Hepatocyte (in vitro differentiated cells): ENCODE data around the gene UBE2I. TPM values are rescaled to one million over a fixed set of nuclear protein-coding genes. Genes with fewer than 3 reads are reported as not detected.
"Not testable (repeated sequence)": the region's sequence is repeated elsewhere in the genome, so short reads cannot be mapped to it uniquely, and the experiment has no call there.

Experiments used
- DNase-seq: peaks from one replicate; pipeline ENCODE4 v3.0.0-alpha.2; 2016; ENCODE audit warnings: low spot score
- H2AFZ ChIP-seq: fragments of 200-600 bp; sonication (generic); 2 replicates; pipeline ENCODE4 v1.6.0; 2016; ENCODE audit warnings: antibody characterized with exemption, mild to moderate bottlenecking
- H3K27ac ChIP-seq: fragments of 200-600 bp; sonication (generic); 2 replicates; pipeline ENCODE4 v1.5.1; 2016; ENCODE audit warnings: mild to moderate bottlenecking
- H3K27me3 ChIP-seq: fragments of 200-600 bp; sonication (generic); 2 replicates; pipeline ENCODE4 v1.6.1; 2016
- H3K36me3 ChIP-seq: fragments of 200-600 bp; sonication (generic); replicated peaks from 2 replicates; pipeline ENCODE4 v1.5.1; 2016; ENCODE audit warnings: low read depth; ENCODE audit not compliant: insufficient read depth
- H3K4me1 ChIP-seq: fragments of 200-600 bp; sonication (generic); 2 replicates; pipeline ENCODE4 v1.5.1; 2016; ENCODE audit warnings: mild to moderate bottlenecking, moderate library complexity; ENCODE audit not compliant: insufficient read depth
- H3K4me2 ChIP-seq: fragments of 200-600 bp; sonication (generic); 2 replicates; pipeline ENCODE4 v1.6.0; 2016
- H3K4me3 ChIP-seq: fragments of 200-600 bp; sonication (generic); 2 replicates; pipeline ENCODE4 v1.5.1; 2016; ENCODE audit warnings: mild to moderate bottlenecking
- H3K79me2 ChIP-seq: fragments of 200-600 bp; sonication (generic); 2 replicates; pipeline ENCODE4 v1.6.0; 2017; ENCODE audit warnings: mild to moderate bottlenecking
- H3K9me2 ChIP-seq: fragments of 200-600 bp; sonication (generic); replicated peaks from 2 replicates; pipeline ENCODE4 v1.6.0; 2017; ENCODE audit warnings: mild to moderate bottlenecking; ENCODE audit not compliant: insufficient read depth
- H3K9me3 ChIP-seq: fragments of 200-600 bp; sonication (generic); 2 replicates; pipeline ENCODE4 v1.5.1; 2016; ENCODE audit warnings: low read depth, mild to moderate bottlenecking
- H4K20me1 ChIP-seq: fragments of 200-600 bp; sonication (generic); 2 replicates; pipeline ENCODE4 v1.6.0; 2016; ENCODE audit warnings: mild to moderate bottlenecking; ENCODE audit not compliant: insufficient read depth, poor library complexity, severe bottlenecking
- CTCF ChIP-seq: fragments of 200-600 bp; sonication (generic); IDR thresholded peaks from 2 replicates; pipeline ENCODE4 v1.5.1; 2016; ENCODE audit warnings: antibody characterized with exemption, mild to moderate bottlenecking; ENCODE audit not compliant: poor library complexity
- EZH2 ChIP-seq: fragments of 200-600 bp; sonication (generic); IDR thresholded peaks from 2 replicates; pipeline ENCODE4 v1.6.1; 2016; ENCODE audit warnings: antibody characterized with exemption, mild to moderate bottlenecking, borderline replicate concordance
- EZH2phosphoT487 ChIP-seq: fragments of 200-600 bp; sonication (generic); IDR thresholded peaks from one replicate; pipeline ENCODE4 v1.6.1; 2018; ENCODE audit warnings: antibody characterized with exemption, mild to moderate bottlenecking, low read depth, moderate library complexity; ENCODE audit not compliant: unreplicated experiment, severe bottlenecking
- WGBS: methylation state at CpG from one replicate; pipeline ENCODE4 v1.1.6; 2016; ENCODE audit warnings: low lambda C conversion rate; ENCODE audit errors: missing lambda C conversion rate; 5-methylcytosine and 5-hydroxymethylcytosine counted together
- polyA plus RNA-seq: library from polyadenylated mRNA; unstranded; fragments of >200 nt; fragmentation: Nextera tagmentation; extraction: Ambion mirVana; gene quantifications from 2 replicates; pipeline ENCODE4 v1.2.1, GENCODE V29; 2016
- total RNA-seq: library from RNA; depleted of rRNA; stranded (reverse); fragments of >200 nt; gene quantifications from 2 replicates; pipeline ENCODE4 v1.2.3, GENCODE V29; 2014

UBE2I gene
- total and polyA plus RNA-seq, 2 experiments from 2014 or later: 76.0 to 150 TPM

GRCh38 chr16:1295465-1295864, 14.0 kb upstream of the UBE2I start:
- TF ChIP-seq EZH2 (no peak), CTCF (no peak)
- H3K4me3 ChIP-seq: no peak overlapping the region
- H3K27ac ChIP-seq: no peak overlapping the region
- no peaks in the 10 kb centered on the region for H3K79me2 ChIP-seq
- no peaks in the 10 kb centered on the region for H4K20me1 ChIP-seq
- H3K27me3 ChIP-seq: no peaks in the 10 kb centered on the region
- no peaks in the 10 kb centered on the region for H3K9me3 ChIP-seq
- no peaks in the 10 kb centered on the region for H3K9me2 ChIP-seq
- no peaks in the 10 kb centered on the region for H3K36me3 ChIP-seq
- WGBS: 53% methylated on average over 5 of the region's 5 CpGs
- peaks cover 13% of the 10 kb centered on the region for H3K4me1 ChIP-seq
- no peak for DNase-seq
- H2AFZ ChIP-seq: no peak overlapping the region
- no peak overlapping the region for H3K4me2 ChIP-seq

GRCh38 chr16:1296688-1297017, 12.8 kb upstream of the UBE2I start:
- H3K4me2 ChIP-seq, H3K27me3 ChIP-seq: not testable (repeated sequence)

GRCh38 chr16:1297018-1297696, 12.3 kb upstream of the UBE2I start:
- no peak overlapping the region for H2AFZ ChIP-seq
- no peaks in the 10 kb centered on the region for H3K9me2 ChIP-seq
- H3K27me3 ChIP-seq: no peaks in the 10 kb centered on the region
- H3K4me2 ChIP-seq: peak overlapping the region; percentile 25
- H3K27ac ChIP-seq: peak overlapping the region; percentile 90
- WGBS: 53% methylated on average over 6 of the region's 6 CpGs
- peaks cover 9% of the 10 kb centered on the region for H3K4me1 ChIP-seq
- no peaks in the 10 kb centered on the region for H3K36me3 ChIP-seq
- H3K4me3 ChIP-seq: no peak overlapping the region
- H3K79me2 ChIP-seq: no peaks in the 10 kb centered on the region
- peak; percentile 80 for DNase-seq
- TF ChIP-seq EZH2phosphoT487 (no peak), EZH2 (no peak), CTCF (no peak)
- no peaks in the 10 kb centered on the region for H3K9me3 ChIP-seq
- no peaks in the 10 kb centered on the region for H4K20me1 ChIP-seq

More at GRCh38 chr16:1296688-1297017, 12.8 kb upstream of the UBE2I start:
- not testable (repeated sequence) for H3K79me2 ChIP-seq, H3K9me3 ChIP-seq, H2AFZ ChIP-seq, H3K36me3 ChIP-seq, H3K4me3 ChIP-seq, DNase-seq, H4K20me1 ChIP-seq, H3K4me1 ChIP-seq, H3K9me2 ChIP-seq
- 82% methylated on average over 8 of the region's 8 CpGs for WGBS
- H3K27ac ChIP-seq: peak overlapping the region; percentile 83

GRCh38 chr16:1298406-1298805, 11.0 kb upstream of the UBE2I start:
- no peaks in the 10 kb centered on the region for H3K36me3 ChIP-seq
- H3K79me2 ChIP-seq: no peaks in the 10 kb centered on the region
- no peaks in the 10 kb centered on the region for H4K20me1 ChIP-seq
- no peak overlapping the region for H3K4me3 ChIP-seq
- no peak for DNase-seq
- 94% methylated on average over 14 of the region's 14 CpGs for WGBS
- no peaks in the 10 kb centered on the region for H3K9me3 ChIP-seq
- peaks cover 14% of the 10 kb centered on the region for H3K4me1 ChIP-seq
- H3K4me2 ChIP-seq: no peak overlapping the region
- no peaks in the 10 kb centered on the region for H3K27me3 ChIP-seq
- H2AFZ ChIP-seq: no peak overlapping the region
- no peaks in the 10 kb centered on the region for H3K9me2 ChIP-seq
- H3K27ac ChIP-seq: no peak overlapping the region
- TF ChIP-seq EZH2phosphoT487 (no peak), EZH2 (no peak), CTCF (no peak)
